Stimulated activated CD4-positive, alpha-beta T cell treated with anti-CD3 and anti-CD28 coated beads, Interleukin-1b, Interleukin-23, amount 100 ng/mL, for 4 hours (primary cell): Measurements from ENCODE around the gene WFDC6.

Experiments used
- DNase-seq, 2 donors: peaks; one replicate each; pipeline ENCODE4 v3.0.0-alpha.2; 2020; ENCODE audit warnings: low read depth in 2 of 2

The WFDC6 gene

DNA sequence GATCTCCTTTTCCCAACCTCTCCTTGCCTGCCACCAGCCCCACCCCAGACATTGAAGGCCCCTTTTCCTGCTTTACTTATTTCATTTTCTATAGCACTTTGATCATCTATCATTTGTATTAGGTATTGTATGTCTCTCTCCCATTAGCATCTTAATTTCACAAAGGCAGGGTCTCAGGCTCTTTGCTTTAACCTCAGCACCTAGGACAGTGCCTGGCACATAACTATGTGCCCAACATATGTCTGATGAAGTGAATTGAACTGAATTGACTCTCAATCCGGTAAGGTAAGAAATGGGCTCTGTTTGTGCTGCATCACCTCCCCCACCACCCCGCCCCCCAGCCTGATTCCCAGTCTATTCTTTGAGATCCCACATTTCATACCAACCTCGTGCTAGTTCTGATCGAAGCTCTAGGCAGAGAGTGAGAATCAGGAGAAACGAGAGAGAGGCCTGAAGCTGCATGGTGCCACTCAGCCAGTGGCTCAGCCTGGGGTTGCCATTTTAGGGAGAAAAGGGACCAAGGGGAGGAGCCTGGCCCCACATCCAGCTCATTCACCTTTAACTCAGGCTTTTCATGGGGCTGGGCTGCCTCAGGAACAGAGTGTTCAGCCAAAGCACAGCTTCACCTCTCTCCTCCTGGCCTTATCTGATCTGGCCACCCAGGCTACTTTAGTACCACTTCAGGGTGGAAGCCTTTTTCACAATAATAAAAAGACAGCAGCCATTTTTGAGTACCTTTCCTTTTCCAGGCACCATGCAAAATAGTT, 24.0 kb downstream of the WFDC6 start, which contains the start of gene SPINT3:
SPINT3 (minus strand) TSS at position 476 of the 767 bp plus-strand sequence; CDS start at position 462, 14 bp downstream.
- no peak for DNase-seq

DNA sequence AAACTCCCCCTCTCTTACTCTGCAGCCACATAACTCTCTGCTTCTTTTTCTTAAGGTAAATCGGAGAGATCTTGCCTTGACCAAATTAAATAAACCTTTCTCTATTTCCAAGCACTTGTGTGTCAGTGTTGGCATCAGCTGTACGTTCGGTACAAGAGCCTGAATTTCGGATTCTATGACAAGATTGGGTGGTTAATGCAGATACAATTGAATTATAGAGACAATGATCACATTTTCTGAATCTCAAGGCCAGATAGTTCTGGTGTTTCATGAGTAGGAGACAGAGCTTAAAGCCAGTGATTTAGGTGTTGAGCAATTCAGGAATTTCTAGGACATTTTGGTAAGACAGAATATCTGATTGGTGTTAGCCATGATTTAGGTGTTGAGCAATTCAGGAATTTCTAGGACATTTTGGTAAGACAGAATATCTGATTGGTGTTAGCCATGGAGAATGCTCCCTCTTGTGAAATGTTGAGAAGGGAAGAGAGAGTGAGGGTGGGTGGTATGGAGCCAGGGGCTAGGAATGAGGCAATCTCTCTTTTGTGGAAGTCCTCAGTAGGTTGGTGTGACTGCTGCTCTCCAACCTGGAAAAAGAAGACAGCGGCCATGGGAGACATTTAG, 28.9 kb downstream of the WFDC6 start:
- no peak for DNase-seq

DNA sequence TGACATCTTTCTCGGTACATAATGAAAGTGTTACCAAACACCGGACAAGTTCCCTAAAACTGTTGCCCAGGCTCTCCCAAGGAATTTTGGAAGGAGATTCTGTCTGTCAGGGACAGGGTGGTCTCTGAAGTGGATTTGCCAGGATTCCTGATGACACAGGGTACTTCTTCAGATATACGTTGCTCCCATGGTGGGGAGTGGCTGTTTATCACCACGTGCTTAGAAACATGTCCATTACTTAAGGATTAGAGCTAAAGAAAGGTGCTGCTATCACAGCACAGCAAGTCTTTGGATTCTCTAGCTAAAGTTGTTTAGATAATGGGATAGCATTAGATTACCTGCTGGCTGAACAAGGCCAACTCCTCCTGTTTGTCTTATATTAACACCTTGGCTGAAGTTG, 30.2 kb downstream of the WFDC6 start:
- no peak for DNase-seq

DNA sequence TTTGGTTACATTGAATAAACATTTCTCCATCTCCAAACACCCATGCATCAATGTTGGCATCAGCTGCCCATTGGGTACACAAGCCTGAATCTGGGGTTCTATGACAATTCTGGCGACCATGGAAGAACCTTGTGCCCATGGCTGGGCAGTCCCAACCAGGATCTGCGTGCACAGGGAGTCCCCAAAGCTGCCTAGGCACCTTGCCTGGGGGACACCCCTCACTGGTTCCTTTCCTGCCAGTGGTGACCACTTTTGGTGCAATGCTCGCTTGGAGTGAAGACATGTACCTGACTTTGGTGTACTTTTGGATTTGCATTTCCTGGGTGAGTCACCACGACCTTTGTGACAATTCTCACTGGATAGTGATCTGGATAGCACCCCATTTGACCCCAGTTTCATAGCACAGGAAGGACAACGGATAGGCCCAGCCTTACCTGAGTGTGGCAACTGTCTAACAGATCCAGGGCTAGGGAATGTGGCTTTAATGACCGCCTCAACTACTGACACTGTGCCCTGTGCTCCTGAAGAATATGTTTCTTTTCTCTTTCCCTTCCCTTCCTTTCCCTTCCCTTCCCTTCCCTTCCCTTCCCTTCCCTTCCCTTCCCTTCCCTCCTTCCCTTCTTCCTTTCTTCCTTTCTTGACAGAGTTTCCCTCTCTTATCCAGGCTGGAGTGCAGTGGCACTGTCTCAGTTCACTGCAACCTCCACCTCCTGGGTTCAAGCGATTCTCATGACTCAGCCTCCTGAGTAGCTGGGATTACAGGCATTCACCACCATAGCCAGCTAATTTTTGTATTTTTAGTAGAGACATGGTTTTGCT, 31.0 kb downstream of the WFDC6 start:
- no peak for DNase-seq

DNA sequence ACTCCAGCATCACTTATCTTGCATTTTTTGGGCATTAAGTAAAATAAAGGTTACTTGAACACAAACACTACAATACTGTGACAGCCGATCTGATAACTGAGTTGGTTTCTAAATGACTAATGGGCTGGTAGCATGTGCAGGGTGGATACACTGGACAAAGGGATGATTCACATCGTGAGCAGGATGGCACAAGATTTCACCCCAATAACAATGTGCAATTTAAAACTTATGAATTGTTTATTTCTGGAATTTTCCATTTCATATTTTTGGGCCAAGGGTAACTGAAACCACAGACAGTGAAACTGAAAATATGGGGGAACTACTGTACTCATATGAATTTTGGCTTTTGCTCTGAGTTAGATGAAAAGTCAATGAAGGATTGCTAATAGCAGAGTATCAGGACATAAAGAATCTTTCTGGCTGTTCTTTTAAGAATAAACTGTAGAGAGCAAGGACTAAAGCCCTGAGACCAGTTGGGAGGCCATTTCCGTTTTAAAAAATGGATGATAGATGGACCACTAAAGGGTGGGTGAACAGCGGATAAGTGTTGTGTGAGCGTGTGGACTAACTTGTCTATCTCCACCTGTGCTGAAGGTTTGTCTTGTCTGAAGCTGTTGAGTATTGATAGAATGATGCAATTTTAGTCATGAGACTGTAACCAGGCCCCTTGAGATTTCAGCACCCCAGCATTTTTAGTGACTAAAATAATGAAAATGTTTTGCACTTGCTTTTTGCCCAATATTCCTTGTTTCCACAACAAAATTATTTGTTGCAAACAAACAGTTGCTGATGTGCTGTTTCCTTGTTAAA, 32.1 kb downstream of the WFDC6 start:
- no peak for DNase-seq

DNA sequence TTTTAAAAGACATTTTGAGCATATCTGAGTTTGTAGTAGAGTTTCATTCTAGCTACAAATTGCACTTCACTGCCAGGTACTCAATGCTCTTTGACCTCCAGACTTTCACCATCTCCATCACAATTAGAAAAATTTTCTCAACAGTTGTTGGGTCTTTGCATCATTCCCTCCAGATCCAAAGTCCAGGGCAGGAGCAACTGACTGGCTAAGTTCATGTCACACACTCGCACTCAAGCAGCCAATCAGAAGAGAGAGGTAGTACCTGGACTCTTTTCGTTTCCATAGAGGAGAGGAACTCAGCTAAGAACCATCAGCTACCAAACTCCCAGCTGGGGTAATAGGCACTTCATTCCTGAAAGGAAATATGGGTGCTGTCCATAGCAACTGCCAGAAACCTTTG, 32.9 kb downstream of the WFDC6 start:
- no peak for DNase-seq

DNA sequence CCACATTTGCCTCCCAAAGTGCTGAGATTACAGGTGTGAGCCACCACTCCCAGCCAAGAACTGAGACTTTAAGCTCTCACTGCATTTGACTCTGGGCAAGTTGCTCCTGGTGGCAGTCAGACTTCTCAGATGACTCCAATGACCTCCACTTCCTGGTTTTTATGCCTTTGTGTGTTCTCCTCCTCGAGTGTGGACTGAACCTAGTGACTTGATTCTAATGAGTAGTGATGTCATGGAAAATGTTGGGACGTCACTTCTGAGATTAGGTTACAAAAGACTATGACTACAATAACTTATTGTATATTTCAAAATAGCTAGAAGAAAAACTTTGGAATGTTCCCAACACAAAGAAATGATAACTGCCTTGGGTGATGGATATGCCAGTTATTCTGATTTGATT, 35.9 kb downstream of the WFDC6 start:
- DNase-seq = no peak

DNA sequence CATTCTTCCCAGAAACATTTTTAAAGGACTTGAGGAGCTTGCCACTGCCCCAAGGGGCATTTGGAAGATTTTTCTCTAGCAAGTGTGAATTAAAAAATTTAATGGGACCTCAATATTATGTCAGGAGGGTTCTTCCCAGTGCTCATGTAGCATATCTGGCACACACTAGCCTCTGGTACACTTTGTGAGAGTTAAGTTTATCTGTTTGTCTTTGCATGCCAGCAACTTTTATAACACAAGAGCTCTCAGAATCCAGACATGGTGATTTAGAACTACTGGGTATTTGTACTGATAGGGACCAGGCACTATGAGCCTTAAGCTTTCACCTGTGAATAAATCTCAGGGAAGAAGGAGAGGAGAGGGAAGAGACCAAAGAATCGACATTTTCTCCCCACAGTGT, 36.7 kb downstream of the WFDC6 start:
- DNase-seq = no peak

DNA sequence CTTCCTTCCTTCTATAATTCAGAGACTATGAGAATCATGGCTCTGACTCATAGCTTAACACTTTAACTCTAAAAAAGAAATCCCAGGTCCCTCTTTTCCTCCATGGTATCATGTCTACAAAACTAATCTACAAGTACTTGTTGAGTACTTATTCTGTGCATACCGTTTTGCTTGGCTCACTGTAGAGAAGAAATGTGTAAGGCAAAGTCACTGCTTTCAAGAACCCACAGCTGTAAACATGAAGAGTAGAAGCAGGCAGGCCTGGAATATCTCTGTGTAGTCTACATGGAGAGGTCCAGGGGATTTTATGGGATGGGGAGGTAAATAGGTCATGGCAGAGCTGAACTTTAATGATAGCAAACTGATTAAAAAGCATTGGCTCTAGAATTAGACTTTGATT, 37.7 kb downstream of the WFDC6 start:
- DNase-seq = no peak

DNA sequence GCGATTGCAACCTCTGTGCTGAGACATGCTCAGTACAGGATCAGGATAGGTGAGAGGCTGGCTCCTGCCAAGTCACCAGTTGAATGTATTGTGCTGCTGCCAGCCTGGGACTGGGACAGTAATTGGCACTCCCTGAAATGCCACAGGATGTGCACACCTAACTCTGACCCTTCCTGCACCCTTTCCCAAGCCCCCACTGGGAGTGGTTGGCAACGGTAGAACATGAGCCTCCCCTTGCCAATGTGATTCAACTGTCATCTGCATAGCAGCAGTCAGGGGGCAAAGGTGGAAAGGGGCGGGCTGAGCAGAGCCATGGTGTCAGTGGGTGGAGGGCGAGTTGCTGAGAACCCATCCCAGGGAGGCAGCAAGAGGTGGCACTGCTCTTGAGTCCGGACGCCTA, 39.3 kb downstream of the WFDC6 start:
- no peak for DNase-seq

DNA sequence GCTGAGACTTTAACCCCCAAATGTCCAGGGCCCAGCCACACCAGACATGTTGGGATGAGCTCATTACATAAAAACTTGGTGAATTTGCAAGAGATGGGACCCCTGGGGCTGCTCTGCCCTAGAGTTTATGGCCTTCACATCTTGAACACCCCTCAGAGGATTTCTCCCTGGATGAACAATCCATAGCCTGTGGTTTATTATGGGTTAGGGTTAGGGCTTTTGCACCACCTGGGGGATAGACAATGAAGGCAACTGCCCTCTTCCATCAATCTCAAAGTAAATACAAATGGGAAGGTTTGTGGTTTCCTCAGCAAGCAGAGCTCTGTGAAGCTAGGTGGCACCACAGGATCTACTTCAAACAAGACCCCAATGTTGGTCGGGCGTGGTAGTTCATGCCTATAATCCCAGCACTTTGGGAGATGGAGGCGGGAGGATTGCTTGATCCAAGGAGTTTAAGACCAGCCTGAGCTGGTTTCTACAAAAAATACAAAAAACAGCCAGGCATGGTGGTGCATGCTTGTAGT, 41.2 kb downstream of the WFDC6 start:
- DNase-seq = no peak

DNA sequence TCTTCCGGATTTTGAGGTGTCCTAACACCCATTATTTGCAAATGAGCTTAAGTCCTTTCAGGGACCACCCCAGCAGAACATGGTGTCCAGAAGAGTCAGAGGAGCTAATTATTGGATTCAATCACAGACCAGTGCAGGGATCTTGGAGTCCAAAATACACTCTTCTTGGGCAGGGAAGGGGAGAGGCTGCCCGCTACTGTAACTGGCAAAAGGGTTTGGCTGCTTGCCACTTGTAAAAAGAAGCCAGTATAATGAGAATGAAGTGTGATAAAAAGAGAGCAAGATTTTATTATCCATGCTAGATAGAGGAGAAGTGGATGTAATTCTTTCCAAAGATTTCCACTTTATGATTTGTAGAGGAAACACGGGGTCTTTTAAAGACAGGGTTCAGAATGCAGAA, 43.1 kb downstream of the WFDC6 start:
- DNase-seq = no peak

DNA sequence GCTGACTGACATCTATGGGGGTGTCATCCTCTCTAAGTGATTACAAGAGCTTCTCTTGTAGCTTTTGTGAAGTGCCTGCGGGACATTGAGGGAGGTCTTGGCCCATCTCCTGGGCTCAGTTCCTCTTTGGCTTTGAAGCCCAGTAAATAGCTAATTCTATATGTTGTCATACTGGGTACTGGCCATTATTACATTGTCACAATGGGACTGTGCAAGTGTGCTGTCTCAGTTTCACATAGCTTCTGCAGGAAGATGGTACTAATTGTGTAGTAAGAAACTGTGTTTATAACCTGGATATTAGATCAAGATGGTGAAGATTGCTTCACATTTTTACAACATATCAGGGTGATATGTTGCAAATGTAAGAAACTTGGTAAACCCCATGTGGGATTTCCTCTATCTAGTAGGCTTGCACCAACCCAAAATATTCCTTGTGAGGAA, 43.8 kb downstream of the WFDC6 start:
- no peak for DNase-seq

DNA sequence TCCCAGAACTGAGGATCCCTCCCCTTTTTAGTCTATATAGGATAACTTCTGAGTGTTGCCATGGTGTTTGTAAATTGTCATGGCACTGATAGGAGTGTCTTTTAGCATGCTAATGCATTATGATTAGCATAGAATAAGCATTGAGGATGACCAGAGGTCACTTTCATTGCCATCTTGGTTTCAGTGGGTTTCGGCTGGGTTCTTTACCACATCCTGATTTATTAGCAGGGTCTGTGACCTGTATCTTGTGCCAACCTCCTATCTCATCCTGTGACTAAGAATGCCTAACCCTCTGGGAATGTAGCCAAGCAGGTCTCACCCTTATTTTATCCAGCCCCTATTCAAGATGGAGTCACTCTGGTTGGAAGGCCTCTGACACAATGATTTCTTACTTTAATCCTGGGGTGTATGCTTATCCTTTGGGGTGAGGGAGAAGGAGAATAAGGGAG, 50.2 kb downstream of the WFDC6 start:
- no peak for DNase-seq

DNA sequence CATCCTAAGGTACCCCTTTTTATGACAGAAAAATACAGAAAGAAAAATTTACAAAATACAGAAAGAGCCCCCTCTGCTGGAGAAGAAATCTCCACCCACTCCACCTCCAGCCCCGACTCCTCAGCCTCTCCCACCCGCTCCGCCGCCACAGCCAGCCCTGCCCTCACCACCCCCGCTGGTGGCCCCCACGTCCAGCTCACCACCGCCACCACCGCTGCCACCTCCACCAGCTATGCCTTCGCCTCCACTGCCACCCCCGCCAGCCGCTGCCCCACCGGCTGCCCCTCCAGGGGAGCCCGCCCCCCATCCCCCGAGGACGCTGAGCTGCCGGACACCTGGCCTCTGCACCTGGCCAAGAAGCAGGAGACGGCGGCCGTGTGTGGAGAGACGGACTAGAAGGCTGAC, 52.0 kb downstream of the WFDC6 start:
- no peak for DNase-seq

DNA sequence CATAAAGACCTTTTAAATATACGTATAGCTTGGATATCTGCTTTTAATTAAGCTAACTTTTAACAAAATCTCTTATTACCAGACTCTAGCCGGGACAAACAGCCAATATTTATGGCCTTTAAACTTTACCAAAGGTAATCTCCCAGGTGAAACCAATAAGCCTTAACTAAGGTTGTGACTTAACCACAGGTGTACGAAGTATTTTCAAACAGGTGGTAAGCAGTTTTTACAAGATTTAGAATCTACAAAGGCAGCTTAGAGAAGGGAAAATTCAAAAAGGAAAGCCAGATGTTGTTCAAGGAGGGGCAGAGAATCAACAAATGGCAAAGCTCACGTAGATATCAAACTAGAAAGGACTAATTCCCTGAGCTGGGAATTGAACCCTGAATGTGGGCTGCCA, 53.9 kb downstream of the WFDC6 start:
- no peak for DNase-seq

DNA sequence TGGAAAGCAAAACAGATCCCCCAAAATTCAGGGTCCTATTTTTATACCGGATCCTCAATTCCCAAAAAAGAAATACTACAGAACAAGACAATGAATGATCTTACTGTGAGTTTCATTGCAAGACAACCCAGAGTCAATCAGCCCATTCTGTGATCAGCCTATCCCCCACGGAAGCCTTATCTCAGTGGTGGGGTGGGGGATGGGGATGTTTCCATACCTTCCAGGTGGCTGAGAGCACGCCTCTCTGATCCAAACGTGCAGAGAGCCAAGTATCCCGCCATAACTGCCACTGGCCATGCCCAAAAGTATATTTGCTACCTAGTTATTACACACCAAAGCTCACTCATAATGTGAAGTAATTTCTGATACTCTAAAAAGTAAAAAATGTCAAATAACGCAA, 54.6 kb downstream of the WFDC6 start:
- DNase-seq = no peak
